Kasumi-1 (cell line): ENCODE results near the gene CLCF1.

Experiments used
- DNase-seq, 2 experiments: peaks; one replicate each; lab custom pipeline; 2025; lab: John Stamatoyannopoulos, UW

CLCF1 gene

GRCh38 chr11:67374571-67375281, 1.3 kb upstream of the CLCF1 start:
- no peak for DNase-seq

GRCh38 chr11:67373648-67374570, 511 bp upstream of the CLCF1 start:
- DNase-seq = peak; percentile 42 to 53

DNA sequence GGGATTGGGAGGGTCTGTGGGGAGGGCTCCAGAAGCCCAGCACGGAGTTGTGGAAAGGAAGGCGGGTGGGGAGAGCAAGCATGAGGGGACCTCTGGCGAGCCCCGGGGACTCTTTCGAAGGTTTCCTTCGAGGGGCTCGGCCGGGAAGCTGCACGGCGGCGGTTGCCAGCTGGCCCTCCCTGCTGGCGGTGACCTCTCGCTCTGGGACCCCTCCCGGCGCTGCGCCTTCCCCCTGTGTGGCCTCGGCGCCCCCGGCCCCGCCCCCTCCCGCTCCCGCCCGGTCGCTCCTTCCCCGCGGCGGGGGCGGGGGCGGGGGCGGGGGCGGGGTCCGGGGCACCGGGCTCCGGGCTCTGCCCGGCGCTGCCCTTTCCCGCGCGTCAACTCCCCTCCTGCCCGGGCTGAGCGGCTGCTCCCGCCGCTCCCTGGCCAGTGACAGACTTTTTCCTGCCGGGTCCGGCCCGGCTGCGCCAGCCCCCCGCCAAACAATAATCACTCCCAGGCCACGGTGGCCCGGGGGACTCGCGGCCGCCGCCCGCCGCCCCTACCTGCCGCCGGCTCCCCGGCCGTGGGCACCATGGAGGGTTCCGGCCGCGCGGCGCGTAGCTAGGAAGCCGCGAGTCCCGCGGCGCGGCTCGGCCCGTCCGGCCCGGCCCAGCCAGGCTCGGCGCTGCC, 941 bp downstream of the CLCF1 start:
- no peak for DNase-seq

DNA sequence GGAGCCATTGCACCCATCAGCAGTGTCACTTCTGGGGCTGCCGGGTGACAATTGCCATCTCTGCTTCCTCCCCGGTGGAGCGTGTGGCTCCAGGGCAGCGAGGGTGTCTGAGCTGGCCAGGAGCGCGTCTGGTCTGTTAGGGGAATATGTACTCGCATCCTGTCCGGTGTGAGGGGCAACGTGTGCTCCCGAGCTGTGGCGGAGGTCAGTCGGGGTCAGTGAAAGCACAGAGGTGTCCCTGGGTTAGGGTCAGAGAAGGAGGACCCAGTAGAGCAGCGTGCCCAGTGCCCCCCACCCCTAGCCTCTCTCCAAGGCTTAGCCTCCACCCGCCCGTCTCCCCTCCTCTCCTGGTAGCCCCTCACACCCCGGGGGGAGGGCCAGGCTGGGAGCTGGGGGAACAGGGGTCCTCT, 1.5 kb downstream of the CLCF1 start:
- DNase-seq = no peak

DNA sequence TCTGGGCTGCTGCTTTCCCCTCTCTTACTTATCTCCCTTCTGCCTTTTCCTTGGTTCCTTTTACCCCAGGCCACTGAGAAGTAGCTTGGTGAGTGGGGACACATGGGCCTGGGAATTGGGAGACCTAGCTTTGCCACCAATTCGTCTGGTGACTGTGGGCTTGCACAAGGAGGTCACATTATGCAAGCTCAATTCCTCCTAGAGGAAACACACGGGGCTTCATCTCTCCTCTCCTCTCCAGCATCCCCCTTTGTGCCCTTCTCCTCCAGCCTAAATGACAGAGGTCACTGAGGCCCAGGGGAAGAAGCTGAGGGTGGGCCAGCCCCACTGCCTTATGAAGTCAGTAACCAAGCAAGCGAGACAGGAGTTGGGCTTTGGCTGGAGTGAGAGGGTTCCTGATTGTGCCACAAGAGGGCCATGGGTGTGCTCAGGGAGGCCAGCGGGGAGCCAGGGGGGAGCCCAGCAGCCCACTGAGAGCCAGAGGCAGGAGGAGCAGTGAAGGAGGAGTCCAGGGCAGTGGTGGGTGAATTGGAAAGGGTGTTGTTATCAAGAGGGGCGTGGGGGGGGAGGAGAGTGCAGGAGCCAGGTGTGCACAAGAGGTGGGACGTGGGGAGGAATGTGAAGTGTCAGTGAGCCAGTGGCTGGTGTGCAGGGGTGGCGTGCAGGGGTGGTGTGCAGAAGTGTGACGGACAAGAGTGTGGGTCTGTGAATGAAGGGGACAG, 2.0 kb downstream of the CLCF1 start:
- DNase-seq = peak; percentile 61 to 79

GRCh38 chr11:67370351-67371076, 2.9 kb downstream of the CLCF1 start:
- DNase-seq = no peak

DNA sequence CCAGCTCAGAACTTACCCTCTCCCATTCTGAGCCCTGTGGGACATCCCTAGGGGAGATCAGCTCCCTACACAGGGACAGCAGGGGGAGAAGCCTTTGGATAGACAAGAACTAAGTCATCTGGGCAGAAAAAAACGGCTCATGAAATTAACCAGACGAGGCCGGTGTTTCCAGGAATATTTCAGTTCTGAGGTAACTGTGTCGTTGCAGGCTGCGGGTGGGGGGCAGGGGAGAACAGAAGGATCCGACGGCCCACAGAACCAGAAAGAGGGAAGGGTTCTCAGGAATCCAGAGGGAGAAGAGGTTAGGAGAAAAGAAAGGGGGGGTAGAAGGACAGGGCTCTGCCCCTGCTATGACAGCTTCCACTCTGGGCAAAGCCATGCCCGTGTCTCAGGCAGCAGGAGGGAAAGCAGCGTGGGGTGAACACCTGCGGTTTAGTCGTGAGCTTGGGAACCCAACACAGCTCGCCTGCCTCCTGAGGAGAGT, 3.6 kb downstream of the CLCF1 start:
- no peak for DNase-seq

DNA sequence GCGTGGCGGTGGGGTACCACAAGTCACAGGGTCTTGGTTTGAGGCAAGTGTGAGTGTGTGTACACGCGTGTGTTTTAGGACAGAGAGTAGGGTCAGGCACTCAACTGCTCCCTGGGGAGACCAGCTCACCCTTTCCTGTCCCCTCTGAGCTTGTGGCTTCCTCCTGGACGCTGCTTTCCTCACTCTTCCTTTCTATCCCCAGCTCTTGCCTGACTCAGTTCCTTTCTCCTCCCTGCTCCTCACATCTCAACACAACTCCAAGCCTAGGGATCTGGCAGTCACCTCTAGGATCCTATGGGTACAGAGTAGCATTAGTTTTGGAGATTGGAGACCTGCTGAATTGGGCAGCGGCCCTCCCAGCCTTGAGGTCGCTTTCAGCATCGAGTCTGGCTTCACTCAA, 4.1 kb downstream of the CLCF1 start:
- DNase-seq = no peak

- DNase-seq = no peak
Measured at GRCh38 chr11:67368621-67369020, 4.8 kb downstream of the CLCF1 start.

DNA sequence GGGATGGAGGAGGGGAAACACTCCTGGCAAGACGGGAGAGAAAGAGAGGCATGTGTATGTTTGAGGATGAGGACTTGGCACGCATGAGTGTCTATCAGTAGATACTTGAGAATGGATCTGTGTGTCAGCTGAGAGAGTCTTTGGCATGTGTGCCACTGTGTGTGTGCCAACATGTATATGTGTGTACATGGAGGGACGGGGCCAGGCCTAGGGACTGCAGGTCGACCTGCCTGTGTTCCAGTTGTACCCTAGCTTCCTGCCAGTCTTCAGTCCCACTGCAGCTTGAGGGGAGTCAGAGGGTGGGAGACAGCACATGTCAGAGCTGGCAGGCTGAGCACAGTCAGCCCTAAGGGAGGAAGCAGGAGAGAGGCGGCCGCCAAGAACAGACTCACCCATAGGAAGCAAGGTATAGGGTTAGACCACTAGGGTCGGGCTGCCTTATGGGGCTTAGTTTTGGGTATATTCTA, 5.6 kb downstream of the CLCF1 start:
- no peak for DNase-seq

- no peak for DNase-seq
Measured at GRCh38 chr11:67366961-67367760, 6.2 kb downstream of the CLCF1 start.

GRCh38 chr11:67366546-67366945, 6.9 kb downstream of the CLCF1 start:
- no peak for DNase-seq

DNA sequence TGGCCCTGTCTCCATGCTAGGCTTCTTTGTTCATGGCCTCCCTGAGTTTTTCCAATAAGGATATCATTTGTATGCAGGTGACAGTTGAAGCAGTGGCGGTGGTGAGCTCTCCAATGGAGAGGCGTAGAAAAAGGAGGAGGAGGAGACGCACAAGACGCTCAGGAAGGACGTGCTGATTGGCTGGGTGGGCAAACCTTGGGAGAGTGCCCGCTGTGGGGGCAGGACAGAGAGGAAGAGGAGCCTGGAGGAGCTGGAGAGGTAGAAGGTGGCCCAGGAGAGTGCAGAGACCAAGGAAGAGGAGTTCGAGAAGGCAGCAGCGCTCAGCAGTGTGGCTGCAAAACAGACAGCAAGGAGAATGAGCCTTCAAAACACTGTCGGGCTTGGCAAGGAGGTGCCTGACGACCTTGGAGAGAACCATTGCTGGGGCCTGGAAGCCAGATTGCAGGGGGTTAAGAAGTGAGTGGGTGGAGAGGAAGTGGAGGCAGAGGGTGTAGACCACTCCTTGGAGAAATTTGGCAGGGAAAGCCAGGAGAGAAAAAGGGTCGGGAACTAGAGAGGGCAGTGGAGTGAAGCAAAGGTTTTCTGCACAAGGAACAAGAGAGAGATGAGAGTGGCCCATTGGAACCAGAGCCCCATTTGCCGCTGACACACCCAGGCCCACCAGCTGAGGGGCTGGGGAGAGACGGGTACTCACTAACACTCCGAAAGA, 7.5 kb downstream of the CLCF1 start:
- DNase-seq = no peak

DNA sequence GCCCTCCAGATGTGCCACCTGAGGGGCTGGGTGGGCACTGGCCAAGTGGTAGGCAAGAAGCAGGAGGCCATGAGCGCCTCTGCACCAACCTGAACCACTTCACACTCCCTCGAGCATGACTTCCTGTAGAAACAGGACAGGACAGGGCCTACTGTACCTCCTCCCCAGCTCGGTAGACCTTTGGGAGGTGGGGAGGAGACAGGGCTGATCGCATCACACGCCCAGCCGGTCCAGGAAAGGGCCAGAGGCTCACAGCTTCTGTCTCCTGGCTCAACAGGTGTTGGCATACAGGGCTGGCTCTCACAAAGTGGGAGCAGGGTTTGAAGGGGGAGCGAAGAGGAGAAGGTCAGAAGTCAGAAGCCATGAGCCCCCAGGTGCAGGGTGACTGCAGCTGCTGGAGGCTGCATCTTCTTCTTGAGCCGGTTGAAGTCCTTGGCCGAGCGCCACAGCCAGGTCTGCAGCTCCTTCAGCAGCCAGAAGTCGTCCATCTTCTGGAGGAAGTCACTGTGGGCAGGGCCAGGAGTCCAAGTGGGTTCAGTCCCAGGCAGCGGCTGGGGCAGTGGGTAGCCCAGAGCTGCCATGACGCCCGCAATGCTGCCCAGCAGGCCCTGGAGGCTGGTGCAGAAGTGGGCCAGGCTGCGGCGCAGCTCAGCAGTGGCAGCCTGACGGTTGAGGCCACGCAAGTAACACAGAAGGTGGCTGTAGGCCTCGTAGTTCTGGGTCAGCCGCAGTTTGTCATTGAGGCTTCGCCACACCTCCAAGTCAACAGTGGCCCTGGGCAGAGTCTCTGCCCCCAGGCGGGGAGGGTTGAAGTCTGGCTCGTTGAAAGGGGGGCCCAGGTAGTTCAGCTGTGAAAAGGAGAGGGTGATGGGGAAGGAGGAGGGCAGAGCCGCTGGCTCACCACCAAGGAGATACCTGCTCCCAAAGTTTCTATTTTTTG, 8.3 kb downstream of the CLCF1 start:
- DNase-seq = no peak

GRCh38 chr11:67364169-67364568, 9.2 kb downstream of the CLCF1 start:
- no peak for DNase-seq

GRCh38 chr11:67357831-67358670, 15.3 kb downstream of the CLCF1 start:
- no peak for DNase-seq

DNA sequence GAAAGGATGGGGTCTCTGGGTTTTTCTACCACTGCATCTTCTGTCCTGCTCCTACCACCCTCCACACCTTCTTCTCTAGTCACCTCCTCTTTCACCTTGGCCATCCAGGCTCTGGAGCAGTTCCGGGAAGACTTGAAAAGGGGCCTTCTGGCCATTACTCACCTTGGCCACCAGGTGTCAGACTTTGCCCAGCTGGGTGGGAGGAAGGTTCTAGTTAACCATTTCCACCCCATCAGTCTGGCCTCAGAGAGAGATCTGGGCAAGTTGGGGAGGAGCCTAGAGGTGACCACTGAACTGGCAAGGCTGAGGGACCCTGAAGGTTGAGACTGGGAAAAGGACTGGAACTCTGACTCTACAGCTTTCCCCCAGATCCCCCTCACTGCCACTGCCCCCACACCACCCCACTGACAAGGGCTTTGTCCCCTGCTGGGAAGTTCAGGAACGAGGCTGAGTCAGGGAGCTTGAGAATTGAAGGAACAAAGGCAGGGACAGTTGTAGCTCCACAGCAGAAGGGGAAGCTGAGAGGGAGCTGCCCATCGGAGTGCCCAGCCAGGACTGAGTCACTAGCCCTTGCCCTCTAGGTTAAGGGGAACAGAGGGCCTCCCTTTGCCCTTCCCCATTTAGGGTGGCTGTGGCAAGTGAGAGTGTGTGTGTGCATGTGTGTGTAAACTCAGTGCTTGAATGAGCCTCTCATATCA, 16.4 kb downstream of the CLCF1 start:
- peak; percentile 75 to 85 for DNase-seq
